HG02610 (cell line): Measurements from ENCODE around the gene HNRNPH1.

Experiments used
- ATAC-seq: cut with Tn5 transposase; IDR thresholded peaks from one replicate; pipeline ENCODE4 v1.9.1; 2021; ENCODE audit warnings: mild to moderate bottlenecking, moderate library complexity; ENCODE audit not compliant: unreplicated experiment

HNRNPH1 gene

GRCh38 chr5:179623906-179624741 lies 653 bp upstream of the HNRNPH1 start:
- peak; percentile 13 for ATAC-seq

DNA sequence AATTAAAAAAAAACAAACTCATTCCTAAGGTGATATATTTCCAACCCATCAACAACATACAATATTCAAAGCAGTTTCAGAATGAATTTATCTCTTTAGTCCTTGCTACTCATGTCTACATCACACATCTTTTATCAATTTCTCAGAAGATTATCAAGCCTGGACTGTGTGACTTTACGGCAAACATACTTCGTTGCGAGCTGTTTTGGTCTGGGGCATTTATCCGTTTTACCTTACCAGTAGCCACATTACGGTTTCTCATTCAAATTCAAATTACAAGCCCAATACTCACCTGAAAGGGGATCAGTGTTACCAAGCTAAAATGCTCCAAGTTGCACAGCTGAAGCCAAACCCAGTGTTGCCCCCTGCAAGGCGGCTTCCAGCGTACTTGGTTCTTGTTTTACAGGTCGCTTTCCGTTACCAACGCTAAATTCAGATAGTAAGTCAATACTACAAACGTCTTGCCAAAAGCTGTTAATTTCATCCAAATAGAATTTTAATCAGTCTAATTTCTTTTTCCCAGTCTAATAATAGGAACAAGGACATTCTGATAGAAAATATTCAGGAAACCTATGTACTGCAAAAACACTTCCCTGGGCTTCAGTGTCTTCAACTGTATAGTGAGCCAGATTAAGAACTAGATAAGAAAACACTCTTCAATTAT lies 1.8 kb downstream of the HNRNPH1 start:
- no peak for ATAC-seq

DNA sequence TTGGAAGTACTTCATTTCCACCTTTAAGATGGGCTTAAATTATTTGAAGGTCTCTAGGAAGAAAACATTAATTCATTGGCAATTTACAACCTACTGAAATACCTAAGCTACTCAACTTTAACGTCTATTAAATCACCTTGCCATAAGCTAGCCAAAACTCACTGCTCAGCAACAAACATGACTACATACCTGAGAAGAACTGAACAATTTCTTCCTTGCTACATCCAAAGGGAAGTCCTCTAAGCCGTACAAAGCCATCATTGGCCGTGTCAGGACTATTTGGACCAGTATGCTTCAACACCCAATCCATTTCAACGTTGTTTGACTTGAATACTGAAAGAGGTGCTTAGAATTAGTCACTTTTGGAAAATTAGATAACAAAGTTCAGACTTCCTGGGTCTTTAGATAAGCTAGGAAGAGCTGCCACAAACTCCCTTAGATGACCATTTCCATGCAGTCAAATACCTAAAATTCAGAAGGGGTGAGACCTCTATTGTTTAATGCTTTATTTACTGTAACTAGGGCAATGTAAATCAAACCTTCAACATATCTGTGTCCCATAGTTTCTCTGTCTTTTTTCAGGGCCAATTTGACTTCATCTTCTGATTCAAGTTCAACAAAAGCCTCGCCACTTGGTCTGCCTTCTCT lies 2.6 kb downstream of the HNRNPH1 start:
- ATAC-seq: no peak

GRCh38 chr5:179620293-179620692 lies 3.2 kb downstream of the HNRNPH1 start:
- no peak for ATAC-seq

GRCh38 chr5:179619776-179620175 lies 3.7 kb downstream of the HNRNPH1 start:
- no peak for ATAC-seq

DNA sequence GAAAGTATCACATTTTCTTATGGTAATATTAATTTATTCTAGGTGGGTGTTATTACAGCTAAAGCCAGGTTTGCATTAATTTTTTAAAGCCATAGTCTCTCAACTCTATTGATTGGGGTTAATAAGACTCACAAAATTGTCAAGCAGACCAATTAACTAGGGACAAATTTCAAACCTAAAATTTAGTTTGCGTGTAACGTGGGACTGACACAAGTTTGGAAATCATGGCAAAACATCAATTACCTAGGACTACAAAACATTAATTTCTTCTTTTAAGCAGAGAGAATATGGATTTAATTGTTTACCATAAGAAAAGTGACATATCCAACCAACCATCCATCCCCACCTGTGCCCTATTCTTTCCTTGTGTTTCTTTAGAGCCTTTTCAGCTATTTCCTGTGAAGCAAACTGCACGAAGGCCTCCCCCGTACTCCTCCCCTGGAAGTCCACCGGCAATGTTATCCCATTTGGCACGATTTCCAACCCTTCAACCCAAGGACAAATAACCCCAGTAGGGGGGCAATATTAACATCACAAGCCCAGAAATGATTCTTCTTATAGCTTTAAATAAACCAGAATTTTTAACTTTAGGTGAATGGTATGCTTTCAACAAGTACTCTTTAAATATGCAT lies 4.4 kb downstream of the HNRNPH1 start:
- ATAC-seq: no peak

GRCh38 chr5:179617930-179618329 lies 5.5 kb downstream of the HNRNPH1 start:
- ATAC-seq: no peak

DNA sequence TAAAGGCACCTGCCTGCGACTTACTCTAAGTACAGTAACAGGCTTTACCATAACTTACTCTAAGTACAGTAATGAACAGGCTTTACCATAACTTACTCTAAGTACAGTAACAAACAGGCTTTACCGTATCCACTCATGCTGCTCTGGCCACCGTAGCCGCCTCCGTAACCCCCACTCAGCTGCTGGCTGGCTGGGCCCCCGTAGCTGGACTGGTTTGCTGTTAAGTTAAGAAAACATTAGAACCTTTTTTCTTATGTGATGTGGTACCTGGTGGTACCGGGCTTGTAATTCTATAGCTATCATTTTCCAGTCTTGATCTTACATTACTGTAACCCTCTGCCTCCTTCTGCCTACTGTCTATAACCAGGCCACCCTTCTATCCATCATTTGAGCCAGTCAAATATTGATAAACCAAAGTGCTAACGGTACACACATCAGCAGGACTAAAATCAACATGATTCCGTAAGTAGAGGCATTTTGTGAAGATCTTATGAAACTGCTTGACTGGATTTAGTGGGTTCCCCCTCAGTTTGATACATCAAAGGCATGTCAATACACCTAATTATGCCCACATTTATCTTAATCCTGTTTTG lies 7.4 kb downstream of the HNRNPH1 start:
- ATAC-seq: no peak

DNA sequence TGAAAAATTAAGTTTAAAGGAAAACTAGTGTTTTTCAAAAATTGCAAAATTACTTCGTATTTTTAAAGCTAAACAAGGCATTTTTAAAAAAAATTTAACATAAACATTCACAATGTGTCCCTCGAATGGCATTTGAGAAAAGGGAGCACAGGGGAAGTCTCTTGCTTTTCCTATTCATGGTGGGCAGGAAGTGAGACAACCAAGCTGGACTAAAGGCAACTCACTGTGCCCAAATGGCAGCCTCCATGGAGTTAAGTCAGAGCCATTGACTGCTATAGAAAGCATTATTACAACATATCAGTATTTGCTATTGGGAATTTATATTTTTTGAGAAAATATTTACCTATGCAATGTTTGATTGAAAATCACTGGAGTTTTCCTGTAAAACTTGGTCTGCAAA lies 8.3 kb downstream of the HNRNPH1 start:
- no peak for ATAC-seq

GRCh38 chr5:179614745-179615144 lies 8.7 kb downstream of the HNRNPH1 start:
- ATAC-seq: no peak

- ATAC-seq: no peak
Measured at GRCh38 chr5:179613460-179614071, 9.9 kb downstream of the HNRNPH1 start.

GRCh38 chr5:179612577-179613459 lies 10.7 kb downstream of the HNRNPH1 start:
- no peak for ATAC-seq

DNA sequence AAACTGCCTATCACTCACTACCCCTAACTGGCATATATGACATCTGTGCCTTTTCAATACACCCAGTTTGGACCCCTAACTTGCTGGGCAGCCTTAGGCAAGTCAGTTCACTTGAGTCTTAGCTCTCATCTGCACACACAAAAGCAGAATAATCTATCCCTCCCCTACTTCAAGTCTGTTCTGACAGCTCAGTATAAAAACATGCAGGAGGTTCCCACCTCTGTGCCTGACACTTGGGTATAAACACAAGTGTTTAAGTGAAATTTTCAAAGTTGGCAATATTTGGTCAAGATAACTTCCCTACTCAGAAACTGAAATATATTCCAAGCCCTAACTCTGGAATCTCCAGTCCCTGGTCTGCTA lies 12.6 kb downstream of the HNRNPH1 start:
- no peak for ATAC-seq

DNA sequence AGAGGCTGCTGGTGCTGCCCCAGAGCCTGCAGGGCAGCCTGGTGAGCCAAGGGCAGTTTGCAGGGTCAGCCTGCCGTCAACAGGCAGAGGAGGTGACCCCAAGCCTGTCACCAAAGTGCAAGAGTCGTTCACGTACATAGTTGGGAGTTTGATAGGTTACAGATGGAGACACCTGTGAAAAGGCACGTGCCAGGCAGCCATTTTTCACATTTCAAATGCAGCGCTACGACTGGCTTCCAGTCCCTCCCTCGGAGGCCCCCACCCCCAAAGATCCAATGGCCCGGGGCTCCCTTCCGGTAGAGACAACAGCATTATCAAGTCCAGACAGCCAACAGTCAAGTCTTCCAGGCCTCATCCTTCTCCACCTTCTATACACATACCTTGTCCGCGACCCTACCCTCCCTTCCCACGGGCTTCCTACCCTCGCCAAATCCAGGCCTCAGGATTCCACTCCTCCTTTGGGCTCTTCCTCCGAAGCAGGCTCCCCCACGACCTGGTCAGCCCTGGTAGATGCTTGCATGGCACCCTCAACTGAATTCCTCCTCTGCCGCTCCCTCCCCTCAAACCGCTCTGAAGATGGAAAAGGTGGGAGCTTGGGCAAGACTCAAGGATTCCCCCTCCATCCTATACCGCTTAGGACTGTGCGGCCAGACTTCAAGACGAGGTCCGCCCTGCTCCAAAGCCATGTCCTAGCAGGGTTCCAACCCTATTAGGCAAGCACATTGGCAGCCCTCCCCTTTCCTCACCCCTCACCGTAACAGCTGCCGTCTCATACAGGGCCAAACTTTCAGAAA lies 13.2 kb downstream of the HNRNPH1 start:
- no peak for ATAC-seq

- ATAC-seq: no peak
Measured at GRCh38 chr5:179609834-179610108, 13.7 kb downstream of the HNRNPH1 start.

- ATAC-seq: no peak
Measured at GRCh38 chr5:179608131-179608581, 15.3 kb downstream of the HNRNPH1 start.

DNA sequence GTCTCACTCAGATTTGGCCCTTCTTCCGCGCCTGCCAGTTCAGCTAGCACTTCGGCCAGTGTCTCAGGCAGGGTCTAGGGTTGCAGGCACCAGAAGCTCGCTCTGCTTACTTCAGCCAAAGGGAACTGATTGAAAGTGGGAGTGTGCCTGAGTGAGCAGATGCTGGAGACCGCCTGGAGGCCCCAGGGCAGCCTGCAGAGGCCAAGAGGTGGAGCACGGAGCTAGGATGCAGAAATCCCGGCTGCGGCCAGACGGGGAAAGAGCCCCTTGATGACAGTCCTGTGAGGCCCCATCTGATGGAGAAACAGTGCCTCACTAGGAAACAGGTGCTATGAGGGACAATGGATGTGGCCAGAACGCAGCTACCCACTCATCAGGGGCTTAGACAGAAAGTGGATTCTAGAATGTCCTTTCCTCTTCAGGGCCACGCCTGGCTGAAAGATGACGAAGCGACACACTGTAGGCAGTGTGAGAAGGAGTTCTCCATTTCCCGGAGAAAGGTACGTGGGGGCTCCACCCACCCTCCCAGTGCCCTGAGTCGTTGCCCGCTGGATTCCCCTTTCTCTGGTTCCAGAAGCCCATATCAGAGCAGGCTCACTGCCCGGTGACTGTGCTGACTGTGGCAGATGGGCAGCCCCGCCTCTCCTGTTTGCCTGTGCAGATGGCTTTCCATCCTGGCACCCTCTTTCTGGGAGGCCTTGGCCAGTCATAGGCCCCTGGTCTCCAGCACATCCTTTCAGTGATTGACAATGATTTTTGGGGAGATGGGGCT lies 16.1 kb downstream of the HNRNPH1 start:
- no peak for ATAC-seq

DNA sequence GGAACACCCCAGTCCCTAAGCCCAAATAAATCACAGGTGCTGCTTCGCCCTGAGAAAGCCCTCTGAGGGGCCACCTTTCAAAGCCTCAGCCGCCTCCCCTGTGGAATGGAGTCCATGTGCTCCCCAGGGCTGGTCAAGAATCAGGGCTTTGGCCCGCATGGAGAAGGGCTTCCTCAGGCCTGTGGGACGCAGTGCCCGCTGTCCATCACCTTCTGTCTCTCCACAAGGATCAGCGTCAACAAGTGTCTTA lies 16.6 kb downstream of the HNRNPH1 start:
- no peak for ATAC-seq
